IMR-90 (cell line): ENCODE measurements around the gene SOX30. TPM values are rescaled to one million over a fixed set of nuclear protein-coding genes. Genes with fewer than 3 reads are reported as not detected.

Source experiments
- ATAC-seq: fragments of 200-7000 bp; cut with Tn5 transposase; 2 replicates; pipeline ENCODE4 v1.9.1; 2020; ENCODE audit warnings: low read depth, mild to moderate bottlenecking, moderate library complexity
- BruUV-seq: library from RNA; stranded (reverse); fragments of 400-500 nt; replicated peaks from 2 replicates; lab custom pipeline; 2021; lab: Mats Ljungman, UMichigan
- CTCF ChIA-PET: fragments of 300-600 bp; formaldehyde crosslinking; extraction: SDS; loops from one replicate; lab custom pipeline; 2021; ENCODE audit warnings: antibody characterized with exemption; lab: Yijun Ruan, JAX
- POLR2A ChIA-PET: fragments of 300-600 bp; sonication (Branson Sonifier 250); formaldehyde crosslinking; loops from one replicate; lab custom pipeline; 2022; ENCODE audit warnings: antibody characterized with exemption; ENCODE audit not compliant: unreplicated experiment; lab: Charles Lee
- DNase-seq: peaks from one replicate; pipeline ENCODE4 v3.0.0; 2013
- H2AFZ ChIP-seq: replicated peaks from 2 replicates; pipeline ENCODE3; 2013; ENCODE audit warnings: low read length, mild to moderate bottlenecking; ENCODE audit not compliant: poor library complexity
- H2AK5ac ChIP-seq: 2 replicates; pipeline ENCODE4 v1.6.1; 2013; ENCODE audit warnings: low read depth, low read length, inconsistent platforms
- H2AK9ac ChIP-seq: replicated peaks from 2 replicates; pipeline ENCODE3; 2013; ENCODE audit warnings: mild to moderate bottlenecking, low read depth, low read length, moderate library complexity; ENCODE audit not compliant: poor library complexity
- H2BK120ac ChIP-seq: 2 replicates; pipeline ENCODE4 v1.6.1; 2013; ENCODE audit warnings: low read depth, low read length, inconsistent platforms
- H2BK15ac ChIP-seq: 3 replicates; pipeline ENCODE4 v1.6.1; 2013; ENCODE audit warnings: low read depth, low read length, inconsistent platforms
- H2BK20ac ChIP-seq: 2 replicates; pipeline ENCODE4 v1.6.1; 2013; ENCODE audit warnings: low read depth, mild to moderate bottlenecking, inconsistent platforms, low read length, moderate library complexity
- H2BK5ac ChIP-seq: 2 replicates; pipeline ENCODE4 v1.6.1; 2013; ENCODE audit warnings: mild to moderate bottlenecking, low read depth, low read length, inconsistent platforms; ENCODE audit not compliant: poor library complexity, severe bottlenecking
- H3K14ac ChIP-seq: replicated peaks from 2 replicates; pipeline ENCODE4 v1.6.1; 2013; ENCODE audit warnings: low read depth, low read length, inconsistent platforms
- H3K18ac ChIP-seq: 2 replicates; pipeline ENCODE4 v1.6.1; 2013; ENCODE audit warnings: low read depth, low read length, control low read depth
- H3K23ac ChIP-seq: 2 replicates; pipeline ENCODE4 v1.6.1; 2013; ENCODE audit warnings: low read depth, low read length, inconsistent platforms
- H3K27ac ChIP-seq: 2 replicates; pipeline ENCODE4 v1.5.1; 2013; ENCODE audit warnings: mild to moderate bottlenecking, control low read depth, low read length; ENCODE audit not compliant: insufficient read depth
- H3K27me3 ChIP-seq: 2 replicates; pipeline ENCODE4 v1.6.1; 2013; ENCODE audit warnings: low read length; ENCODE audit not compliant: control insufficient read depth, insufficient read depth
- H3K36me3 ChIP-seq: 2 replicates; pipeline ENCODE4 v1.6.1; 2013; ENCODE audit warnings: low read length, mixed read lengths; ENCODE audit not compliant: control insufficient read depth, insufficient read depth
- H3K4ac ChIP-seq: 2 replicates; pipeline ENCODE4 v1.6.1; 2013; ENCODE audit warnings: low read depth, low read length, inconsistent platforms
- H3K4me1 ChIP-seq: 2 replicates; pipeline ENCODE4 v1.6.1; 2013; ENCODE audit warnings: low read length, mixed read lengths; ENCODE audit not compliant: control insufficient read depth, insufficient read depth
- H3K4me2 ChIP-seq: 2 replicates; pipeline ENCODE4 v1.6.1; 2013; ENCODE audit warnings: low read depth, mild to moderate bottlenecking, control low read depth, low read length, moderate library complexity
- H3K4me3 ChIP-seq: 2 replicates; pipeline ENCODE4 v1.5.1; 2013; ENCODE audit warnings: low read depth, mild to moderate bottlenecking, control low read depth, low read length, moderate library complexity; ENCODE audit not compliant: insufficient read depth
- H3K56ac ChIP-seq: 2 replicates; pipeline ENCODE4 v1.6.1; 2013; ENCODE audit warnings: low read length, inconsistent platforms; ENCODE audit not compliant: insufficient read depth; ENCODE audit errors: extremely low read depth
- H3K79me1 ChIP-seq, 2 experiments: 2 replicates each; pipeline ENCODE4 v1.6.1; 2013; ENCODE audit warnings: low read length in 2 of 2, inconsistent platforms in 1 of 2, low read depth in 1 of 2
- H3K9ac ChIP-seq: 2 replicates; pipeline ENCODE4 v1.6.1; 2013; ENCODE audit warnings: low read depth, low read length, control low read depth
- H3K9me1 ChIP-seq: 2 replicates; pipeline ENCODE4 v1.6.1; 2013; ENCODE audit warnings: low read length, inconsistent platforms; ENCODE audit not compliant: insufficient read depth
- H3K9me3 ChIP-seq: 2 replicates; pipeline ENCODE4 v1.6.1; 2013; ENCODE audit warnings: low read length; ENCODE audit not compliant: control insufficient read depth, insufficient read depth
- H4K20me1 ChIP-seq: 2 replicates; pipeline ENCODE4 v1.6.1; 2013; ENCODE audit warnings: low read length, inconsistent platforms; ENCODE audit not compliant: insufficient read depth
- H4K5ac ChIP-seq: 2 replicates; pipeline ENCODE4 v1.6.1; 2013; ENCODE audit warnings: mild to moderate bottlenecking, low read depth, low read length, control low read depth
- H4K8ac ChIP-seq, 2 experiments: 2 replicates each; pipeline ENCODE4 v1.6.1; 2013; ENCODE audit warnings: low read depth in 2 of 2, low read length in 2 of 2, control low read depth in 1 of 2, inconsistent platforms in 1 of 2
- H4K91ac ChIP-seq: 2 replicates; pipeline ENCODE4 v1.6.1; 2013; ENCODE audit warnings: low read depth, low read length, inconsistent platforms; ENCODE audit not compliant: insufficient read depth
- BHLHE40 ChIP-seq: fragments of 150-350 bp; IDR thresholded peaks from 2 replicates; pipeline ENCODE4 v1.6.1; 2016; ENCODE audit warnings: mild to moderate bottlenecking, low read depth, low read length
- CEBPB ChIP-seq: IDR thresholded peaks from 2 replicates; pipeline ENCODE4 v1.6.1; 2012; ENCODE audit warnings: low read depth, low read length, improper control_type of control experiment
- CHD1 ChIP-seq: IDR thresholded peaks from 2 replicates; pipeline ENCODE4 v1.6.1; 2012; ENCODE audit warnings: low read depth, low read length, improper control_type of control experiment
- FOS ChIP-seq: fragments of 150-350 bp; IDR thresholded peaks from 2 replicates; pipeline ENCODE4 v1.6.1; 2016; ENCODE audit warnings: low read depth, low read length
- MAFK ChIP-seq: IDR thresholded peaks from 2 replicates; pipeline ENCODE4 v1.6.1; 2012; ENCODE audit warnings: low read depth, low read length, improper control_type of control experiment
- MAZ ChIP-seq: IDR thresholded peaks from 2 replicates; pipeline ENCODE4 v1.6.1; 2012; ENCODE audit warnings: low read depth, mild to moderate bottlenecking, low read length, improper control_type of control experiment, moderate library complexity, borderline replicate concordance
- MXI1 ChIP-seq: IDR thresholded peaks from 2 replicates; pipeline ENCODE4 v1.6.1; 2012; ENCODE audit warnings: low read depth, mild to moderate bottlenecking, low read length, moderate library complexity, borderline replicate concordance
- NFE2L2 ChIP-seq: fragments of 150-350 bp; IDR thresholded peaks from 2 replicates; pipeline ENCODE4 v1.6.1; 2016; ENCODE audit warnings: low read depth, mild to moderate bottlenecking, low read length
- POLR2A ChIP-seq: IDR thresholded peaks from 2 replicates; pipeline ENCODE4 v1.6.1; 2012; ENCODE audit warnings: mild to moderate bottlenecking, low read depth, low read length
- RAD21 ChIP-seq: IDR thresholded peaks from 2 replicates; pipeline ENCODE4 v1.6.1; 2012; ENCODE audit warnings: low read length, improper control_type of control experiment
- RCOR1 ChIP-seq: IDR thresholded peaks from 2 replicates; pipeline ENCODE4 v1.6.1; 2012; ENCODE audit warnings: mild to moderate bottlenecking, low read length, improper control_type of control experiment; ENCODE audit not compliant: insufficient replicate concordance
- RFX5 ChIP-seq: IDR thresholded peaks from 2 replicates; pipeline ENCODE4 v1.8.0; 2012; ENCODE audit warnings: low read depth, mild to moderate bottlenecking, low read length, moderate library complexity
- SMC3 ChIP-seq: fragments of 150-350 bp; IDR thresholded peaks from 2 replicates; pipeline ENCODE4 v1.6.1; 2016; ENCODE audit warnings: low read depth, mild to moderate bottlenecking, antibody characterized with exemption, low read length, moderate library complexity
- WGBS, 2 experiments: methylation state at CpG; one replicate each; pipeline versions ENCODE4 v1.1.5 to v1.1.7; 2013; ENCODE audit warnings: missing lambda C conversion rate in 2 of 2; ENCODE audit not compliant: insufficient read length in 1 of 2; ENCODE audit errors: extremely low coverage in 2 of 2; 5-methylcytosine and 5-hydroxymethylcytosine counted together
- dilution Hi-C: fragments of 300-500 bp; cut with HindIII; formaldehyde crosslinking; loops from one replicate; pipeline ENCODE4 v1.14.3; 2018; ENCODE audit warnings: low sequenced_read_pairs; ENCODE audit not compliant: unreplicated experiment
- in situ Hi-C: fragments of 300-500 bp; cut with MboI; formaldehyde crosslinking; loops from 3 replicates; pipeline ENCODE4 v1.14.3; 2019; ENCODE audit warnings: low sequenced_read_pairs, inconsistent platforms, mixed read lengths
- intact Hi-C: fragments of 100-400 bp; cut with micrococcal nuclease; formaldehyde crosslinking; loops from 2 replicates; pipeline ENCODE4 v1.10.0; 2022
- polyA plus RNA-seq, 3 experiments: library from polyadenylated mRNA; depleted of rRNA; stranded (reverse); fragments of >200 nt; gene quantifications; 2 replicates each; pipeline ENCODE4 v1.2.3, GENCODE V29; 2012; ENCODE audit warnings: low replicate concordance in 1 of 3
- total RNA-seq: library from RNA; depleted of rRNA; stranded (reverse); fragments of >200 nt; gene quantifications from 2 replicates; pipeline ENCODE4 v1.2.3, GENCODE V29; 2012
- TF ChIP-seq, protein P1 (sequence below): fragments of 150-350 bp; IDR thresholded peaks from 2 replicates; pipeline ENCODE4 v1.6.1; 2017; ENCODE audit warnings: mild to moderate bottlenecking, antibody characterized with exemption, low read length, low read depth
- TF ChIP-seq, protein P2 (sequence below): fragments of 150-350 bp; IDR thresholded peaks from 2 replicates; pipeline ENCODE4 v1.6.1; 2016; ENCODE audit warnings: low read depth, mild to moderate bottlenecking, low read length, moderate library complexity, borderline replicate concordance

The SOX30 gene
- total and polyA plus RNA-seq, 2 of the 4 experiments (the other 2 are of a cell fraction) = not detected

DNA sequence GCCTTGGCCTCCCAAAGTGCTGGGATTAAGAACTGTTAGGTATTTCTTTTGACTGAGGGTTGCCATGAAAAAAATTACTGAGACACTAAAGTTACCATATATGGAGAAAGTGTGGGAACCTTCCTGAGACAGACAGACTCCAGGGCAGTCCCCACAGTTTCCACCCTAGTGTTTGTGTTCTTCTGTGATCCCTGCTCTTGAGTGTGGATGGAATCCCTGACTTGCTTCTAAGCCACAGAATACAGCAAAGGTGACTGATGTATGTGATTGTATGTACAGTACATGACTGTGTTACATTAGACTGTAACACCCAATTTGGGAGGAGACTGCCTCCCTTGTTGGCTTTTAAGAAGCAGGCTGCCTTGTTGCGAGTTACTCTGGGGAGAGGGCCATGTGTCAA, 52.0 kb downstream of the SOX30 start:
- peak overlapping the region; percentile 15 for H2AK9ac ChIP-seq
- H2AK5ac ChIP-seq = peak overlapping the region; percentile 81
- peak overlapping the region; percentile 86 for H3K14ac ChIP-seq
- no peak for TF ChIP-seq FOS
- TF ChIP-seq RAD21 = no peak
- no peak for TF ChIP-seq MAFK
- TF ChIP-seq POLR2A = no peak
- no peak for TF ChIP-seq BHLHE40
- TF ChIP-seq NFE2L2 = no peak
- TF ChIP-seq, protein P1, sequence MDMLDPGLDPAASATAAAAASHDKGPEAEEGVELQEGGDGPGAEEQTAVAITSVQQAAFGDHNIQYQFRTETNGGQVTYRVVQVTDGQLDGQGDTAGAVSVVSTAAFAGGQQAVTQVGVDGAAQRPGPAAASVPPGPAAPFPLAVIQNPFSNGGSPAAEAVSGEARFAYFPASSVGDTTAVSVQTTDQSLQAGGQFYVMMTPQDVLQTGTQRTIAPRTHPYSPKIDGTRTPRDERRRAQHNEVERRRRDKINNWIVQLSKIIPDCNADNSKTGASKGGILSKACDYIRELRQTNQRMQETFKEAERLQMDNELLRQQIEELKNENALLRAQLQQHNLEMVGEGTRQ = no peak
- no peak for TF ChIP-seq MXI1
- TF ChIP-seq CEBPB = no peak
- no peak for TF ChIP-seq MAZ
- TF ChIP-seq SMC3 = no peak
- TF ChIP-seq CHD1 = no peak
- no peak for TF ChIP-seq RFX5
- TF ChIP-seq RCOR1 = no peak
- TF ChIP-seq, protein P2, sequence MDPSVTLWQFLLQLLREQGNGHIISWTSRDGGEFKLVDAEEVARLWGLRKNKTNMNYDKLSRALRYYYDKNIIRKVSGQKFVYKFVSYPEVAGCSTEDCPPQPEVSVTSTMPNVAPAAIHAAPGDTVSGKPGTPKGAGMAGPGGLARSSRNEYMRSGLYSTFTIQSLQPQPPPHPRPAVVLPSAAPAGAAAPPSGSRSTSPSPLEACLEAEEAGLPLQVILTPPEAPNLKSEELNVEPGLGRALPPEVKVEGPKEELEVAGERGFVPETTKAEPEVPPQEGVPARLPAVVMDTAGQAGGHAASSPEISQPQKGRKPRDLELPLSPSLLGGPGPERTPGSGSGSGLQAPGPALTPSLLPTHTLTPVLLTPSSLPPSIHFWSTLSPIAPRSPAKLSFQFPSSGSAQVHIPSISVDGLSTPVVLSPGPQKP = no peak
- H3K9me1 ChIP-seq = peaks cover 13% of the 10 kb centered on the region; the same call in 1 of the 2 replicates
- no peak overlapping the region for H3K9ac ChIP-seq
- peak overlapping the region; percentile 49 for H2BK5ac ChIP-seq
- intact Hi-C loops = no loop called here
- H2BK15ac ChIP-seq = peak overlapping the region; percentile 99
- H4K8ac ChIP-seq = peak overlapping the region; percentile 49 to 73
- dilution Hi-C loops = no loop called here
- BruUV-seq = no TSS peak
- in situ Hi-C loops = no loop called here
- no peaks in the 10 kb centered on the region for H3K36me3 ChIP-seq
- peak overlapping the region; percentile 91; the same call in 1 of the 2 replicates for H3K18ac ChIP-seq
- H3K4me2 ChIP-seq = no peak overlapping the region
- ChIA-PET POLR2A (no interaction called here), CTCF (interaction anchor here (0.6 kb wide), 1 partner anchor 70 kb away, joined by 3 read pairs; no protein-coding TSS in a partner anchor)
- peak overlapping the region; percentile 38; the same call in 1 of the 2 replicates for H3K23ac ChIP-seq
- no peaks in the 10 kb centered on the region for H3K79me1 ChIP-seq
- H3K56ac ChIP-seq = no peak overlapping the region
- H4K5ac ChIP-seq = peak overlapping the region; percentile 37; the same call in 1 of the 2 replicates
- H3K4me3 ChIP-seq = no peak overlapping the region
- WGBS, 2 experiments = no CpG with 5 or more reads among the region's 1 CpG
- H4K20me1 ChIP-seq = no peaks in the 10 kb centered on the region
- peak overlapping the region; percentile 71 for H2AFZ ChIP-seq
- H4K91ac ChIP-seq = peak overlapping the region; percentile 85
- H3K27me3 ChIP-seq = no peaks in the 10 kb centered on the region
- H3K4me1 ChIP-seq = peaks cover 3% of the 10 kb centered on the region; the same call in 1 of the 2 replicates
- H3K9me3 ChIP-seq = no peaks in the 10 kb centered on the region
- H3K27ac ChIP-seq = no peak overlapping the region
- peak overlapping the region; percentile 85 for H3K4ac ChIP-seq
- H2BK120ac ChIP-seq = peak overlapping the region; percentile 91
- peak overlapping the region; percentile 75 for H2BK20ac ChIP-seq
- ATAC-seq (no peak), DNase-seq (no peak)
